ENCODE measurements around the gene SRD5A1.

The SRD5A1 gene

GRCh38 chr5:6714226-6715041, 81.2 kb downstream of the SRD5A1 start:
- no peak for DNase-seq

GRCh38 chr5:6715271-6715670, 82.0 kb downstream of the SRD5A1 start:
- no peak for DNase-seq

- no peak for DNase-seq
Measured at GRCh38 chr5:6715758-6716628, 82.8 kb downstream of the SRD5A1 start.

- DNase-seq = no peak
Measured at GRCh38 chr5:6716629-6717149, 83.4 kb downstream of the SRD5A1 start.

- no peak for DNase-seq
Measured at GRCh38 chr5:6717247-6717646, 84.0 kb downstream of the SRD5A1 start.

- no peak for DNase-seq
Measured at GRCh38 chr5:6717687-6718086, 84.4 kb downstream of the SRD5A1 start.

GRCh38 chr5:6718161-6718681, 85.0 kb downstream of the SRD5A1 start:
- no peak for DNase-seq

GRCh38 chr5:6718718-6719117, 85.5 kb downstream of the SRD5A1 start:
- no peak for DNase-seq

GRCh38 chr5:6719417-6719816, 86.2 kb downstream of the SRD5A1 start:
- DNase-seq = no peak

GRCh38 chr5:6719896-6720560, 86.8 kb downstream of the SRD5A1 start:
- DNase-seq = no peak

GRCh38 chr5:6720561-6720921, 87.3 kb downstream of the SRD5A1 start:
- no peak for DNase-seq

GRCh38 chr5:6721442-6721841, 88.2 kb downstream of the SRD5A1 start:
- no peak for DNase-seq

GRCh38 chr5:6722015-6722414, 88.8 kb downstream of the SRD5A1 start:
- DNase-seq = no peak

- no peak for DNase-seq
Measured at GRCh38 chr5:6723122-6723815, 90.0 kb downstream of the SRD5A1 start.

- no peak for DNase-seq
Measured at GRCh38 chr5:6723816-6724300, 90.6 kb downstream of the SRD5A1 start.
